Tongue (tissue), 2 donors: ENCODE measurements around the gene KCNQ5. TPM values are rescaled to one million over a fixed set of nuclear protein-coding genes. Genes with fewer than 3 reads are reported as not detected.

ENCODE experiments used
- DNase-seq: peaks from one replicate; pipeline ENCODE4 v3.0.0-alpha.2; 2015
- total RNA-seq: library from RNA; depleted of rRNA; stranded (reverse); fragments of >200 nt; gene quantifications from one replicate; pipeline ENCODE4 v1.2.3, GENCODE V29; 2014

Gene KCNQ5
- total RNA-seq, 1 donor from 2014 or later: 6.5 TPM

GRCh38 chr6:73129653-73130443 is 508.0 kb downstream of the KCNQ5 start:
- peak; percentile 84 for DNase-seq

DNA sequence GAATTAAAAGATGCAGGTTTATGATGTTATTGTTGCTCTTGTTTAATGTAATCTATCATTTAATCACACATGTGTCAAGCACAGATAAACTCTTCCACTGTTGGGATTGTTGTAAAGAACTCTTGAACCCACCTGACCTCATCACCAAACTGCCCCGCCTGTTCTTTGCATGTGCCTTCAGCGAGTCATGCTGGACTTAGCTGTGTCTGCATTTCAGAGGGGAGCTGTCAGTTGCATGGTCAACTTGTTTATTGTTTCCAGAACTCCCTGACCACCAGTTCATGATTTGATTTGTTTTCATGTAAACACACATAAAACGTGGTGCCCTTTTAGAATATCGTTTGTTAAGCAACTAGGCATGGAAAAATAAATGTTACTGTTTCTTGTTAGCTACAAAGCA is 509.8 kb downstream of the KCNQ5 start:
- no peak for DNase-seq

DNA sequence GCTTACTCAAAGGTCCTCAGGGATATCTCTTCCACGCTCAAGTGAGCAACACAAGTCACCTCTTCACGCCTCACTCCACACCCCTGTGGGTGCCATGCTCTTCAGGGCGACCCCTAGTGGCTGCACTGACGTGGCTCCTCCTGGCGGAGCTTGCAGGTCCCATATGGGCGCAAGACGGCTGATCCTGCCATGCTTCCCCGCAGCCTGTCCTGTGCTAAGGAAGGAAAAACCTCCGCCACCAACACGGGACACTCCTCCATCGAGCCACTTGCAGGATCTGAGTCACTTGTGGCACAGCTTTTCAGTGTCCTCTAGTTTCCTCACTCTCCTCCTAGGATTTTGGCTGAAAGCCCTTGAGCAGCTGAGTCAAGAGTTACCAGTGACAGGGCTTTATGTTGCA is 512.7 kb downstream of the KCNQ5 start:
- peak; percentile 16 for DNase-seq

GRCh38 chr6:73139681-73140383 is 518.0 kb downstream of the KCNQ5 start:
- DNase-seq: no peak

DNA sequence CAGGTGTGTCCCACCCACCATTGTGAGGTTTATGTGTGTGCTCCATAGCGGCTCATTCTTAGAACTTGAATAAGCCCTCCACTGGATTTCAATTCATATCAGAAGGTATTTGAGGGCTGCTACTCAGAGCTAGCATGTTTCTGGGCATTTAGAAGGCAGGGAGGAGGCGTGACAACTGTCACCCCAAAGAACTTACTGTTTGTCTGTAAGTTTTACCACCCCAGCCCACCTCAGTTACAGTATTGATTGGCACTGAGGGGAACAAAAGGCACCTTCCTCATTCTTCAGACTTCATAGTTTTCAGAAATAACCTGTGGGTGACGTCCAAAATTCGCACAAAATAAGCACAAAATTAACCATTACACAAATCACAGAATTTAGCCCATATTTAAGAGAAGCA is 521.7 kb downstream of the KCNQ5 start:
- no peak for DNase-seq

DNA sequence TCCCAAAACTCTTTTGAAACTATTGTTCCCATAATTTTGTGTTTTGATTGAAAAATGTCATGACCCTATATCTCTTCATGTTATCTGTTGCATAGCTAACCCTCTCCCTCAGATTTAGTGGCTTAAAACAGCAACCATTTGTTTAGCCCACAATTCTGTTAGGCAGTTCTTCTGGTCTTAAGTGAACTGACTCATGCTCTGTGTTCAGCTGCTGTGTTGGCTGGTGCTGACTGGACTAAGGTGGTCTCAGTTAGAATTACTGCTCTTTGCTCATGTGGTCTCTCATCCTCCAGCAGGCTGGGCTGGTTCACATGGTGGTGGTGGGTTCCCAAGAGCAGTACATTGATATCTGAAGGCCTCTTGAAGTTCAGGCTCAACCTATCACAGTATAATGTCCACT is 522.7 kb downstream of the KCNQ5 start:
- DNase-seq: no peak

GRCh38 chr6:73145690-73146089 is 523.8 kb downstream of the KCNQ5 start:
- DNase-seq: no peak

DNA sequence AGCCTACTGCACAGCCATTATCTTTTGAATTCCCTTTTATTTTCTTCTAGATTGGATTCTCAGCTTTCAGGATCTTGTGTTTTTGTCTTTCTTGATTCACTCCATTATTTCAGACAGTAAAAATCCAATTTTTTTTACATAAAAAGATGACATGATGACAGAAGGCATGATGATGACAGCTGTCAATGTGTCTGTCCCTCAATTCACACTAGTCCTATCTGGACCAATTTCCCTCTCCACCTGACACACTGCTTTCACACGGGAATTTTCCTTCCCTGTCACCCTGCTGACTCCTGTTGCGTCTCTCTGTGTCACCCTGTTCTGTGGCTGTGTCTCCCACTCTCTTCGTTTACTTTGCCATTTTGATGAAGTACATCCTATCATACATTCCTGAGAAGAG is 529.9 kb downstream of the KCNQ5 start:
- DNase-seq: no peak

DNA sequence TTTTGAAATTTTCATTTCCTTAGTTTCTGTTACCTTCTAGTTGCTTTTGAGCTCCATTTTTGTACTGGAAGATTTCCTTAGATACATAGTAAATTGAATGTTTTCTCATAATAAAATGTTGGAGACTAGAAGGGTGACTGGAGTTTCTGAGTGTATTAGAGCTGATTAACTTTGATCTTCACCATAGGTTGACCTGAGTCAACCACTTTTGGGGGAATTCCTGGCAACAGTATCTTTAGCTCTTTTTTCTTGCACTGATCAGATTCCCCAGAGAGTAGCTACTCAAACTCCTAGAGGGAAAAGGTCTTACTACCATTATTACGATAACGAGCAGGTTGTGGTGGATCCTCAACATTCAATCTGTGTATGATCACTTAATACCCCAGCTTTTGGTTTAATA is 530.7 kb downstream of the KCNQ5 start:
- DNase-seq: no peak

- no peak for DNase-seq
These were observed 531.3 kb downstream of the KCNQ5 start for GRCh38 chr6:73152966-73153757.

DNA sequence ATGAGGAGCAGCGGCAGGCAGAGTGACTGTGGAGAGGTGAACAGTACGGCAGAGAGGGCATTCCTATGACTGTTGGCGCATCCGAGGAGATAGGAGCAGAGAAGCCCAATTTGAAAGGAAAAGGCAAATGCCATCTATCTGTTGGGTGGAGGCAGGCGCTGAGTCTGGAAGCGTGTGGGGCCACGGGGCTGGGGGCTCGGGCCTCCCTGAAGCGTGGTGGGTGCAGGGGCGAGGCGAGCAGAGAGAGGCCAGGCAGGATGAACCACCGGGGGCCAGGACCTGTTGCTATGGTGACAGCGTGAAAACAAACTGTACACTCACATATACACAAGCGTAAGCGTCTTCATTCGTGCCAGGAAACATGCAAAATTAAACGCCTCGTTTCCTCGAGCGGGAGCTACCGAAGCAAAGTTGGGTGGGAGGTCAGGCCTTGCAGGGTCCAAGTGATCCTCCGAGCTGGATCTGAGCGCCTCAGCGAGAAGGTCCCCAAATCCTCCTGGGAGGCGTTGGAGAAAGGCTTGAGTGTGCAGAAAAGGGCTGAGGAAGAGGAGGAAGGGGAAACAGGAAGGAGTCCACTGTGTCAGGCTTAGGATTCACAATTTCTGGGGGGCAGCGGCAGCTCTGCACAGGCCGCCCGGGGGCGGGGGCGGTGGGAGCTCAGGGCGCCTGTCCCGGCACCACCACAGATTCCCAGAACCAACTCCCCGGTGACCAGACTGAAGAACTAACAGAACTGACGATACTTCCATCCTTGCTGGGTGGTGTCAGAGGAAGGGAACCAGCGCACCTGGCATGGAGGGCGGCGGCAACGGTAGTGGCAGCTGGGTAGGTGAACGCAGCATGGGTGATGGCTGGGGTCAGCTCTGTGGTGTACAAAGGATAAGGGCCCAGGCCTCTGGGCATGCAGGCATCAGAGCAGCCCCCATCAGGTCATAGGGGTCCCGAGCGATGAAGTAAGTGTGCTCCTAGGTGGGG is 535.2 kb downstream of the KCNQ5 start:
- DNase-seq: no peak

DNA sequence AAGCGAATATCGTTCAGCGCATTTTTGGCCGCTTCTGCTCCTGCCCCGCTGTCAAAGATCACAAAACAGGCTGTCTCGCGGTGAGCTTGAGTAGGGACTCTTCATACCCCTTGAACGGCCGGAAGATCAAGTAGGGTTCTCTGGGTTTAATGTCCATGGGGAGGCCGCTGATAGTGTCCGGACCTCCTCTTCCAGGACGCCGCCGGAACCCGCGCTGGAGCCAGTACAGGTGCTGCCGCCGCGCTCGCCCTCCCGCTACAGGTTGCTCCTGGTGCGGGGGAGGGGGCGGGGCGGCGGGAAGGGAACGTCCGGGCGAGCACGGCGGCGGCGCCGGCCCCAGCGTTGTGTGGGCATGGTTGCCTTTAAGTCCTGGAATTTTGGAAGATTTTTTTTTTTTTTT is 536.0 kb downstream of the KCNQ5 start:
- DNase-seq: no peak

DNA sequence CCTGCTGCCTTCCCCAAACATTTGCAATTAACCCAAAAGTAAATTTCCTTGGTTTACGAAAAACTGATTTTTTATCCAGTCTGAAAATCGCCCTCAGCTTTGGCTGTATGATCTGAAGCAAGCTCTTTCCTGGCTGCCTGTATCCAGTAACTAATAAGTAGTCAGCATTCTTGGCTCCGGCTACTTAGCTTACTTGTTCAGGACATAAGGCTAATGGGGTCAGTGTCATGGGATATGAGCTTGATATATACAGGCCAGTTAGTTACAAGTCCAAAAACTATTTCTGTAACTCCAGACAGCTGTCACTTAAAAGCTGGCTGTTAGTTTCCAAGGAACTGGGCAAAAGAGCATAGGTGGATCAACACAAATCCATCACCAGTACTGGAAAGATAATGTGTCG is 547.2 kb downstream of the KCNQ5 start:
- DNase-seq: peak; percentile 22

DNA sequence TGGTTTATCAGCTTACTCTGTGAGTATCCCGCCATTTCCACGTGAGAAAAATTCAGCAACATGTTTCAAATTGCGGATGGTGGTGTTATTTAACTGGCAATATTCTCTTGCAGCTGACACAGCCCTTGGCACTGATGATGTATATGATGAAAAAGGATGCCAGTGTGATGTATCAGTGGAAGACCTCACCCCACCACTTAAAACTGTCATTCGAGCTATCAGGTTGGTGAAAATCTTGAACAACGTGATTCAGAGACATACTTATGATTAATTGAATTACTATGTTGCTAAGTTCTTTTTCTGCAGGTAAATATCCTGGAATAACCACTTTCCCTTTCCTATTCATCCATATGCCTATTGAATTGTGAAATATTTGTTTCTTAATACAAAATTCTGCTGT is 547.8 kb downstream of the KCNQ5 start:
- peak; percentile 10 for DNase-seq

- DNase-seq: no peak
These were observed 552.8 kb downstream of the KCNQ5 start for GRCh38 chr6:73174646-73175045.

- DNase-seq: no peak
These were observed 554.2 kb downstream of the KCNQ5 start for GRCh38 chr6:73176057-73176456.

GRCh38 chr6:73177221-73177944 is 555.5 kb downstream of the KCNQ5 start:
- no peak for DNase-seq

DNA sequence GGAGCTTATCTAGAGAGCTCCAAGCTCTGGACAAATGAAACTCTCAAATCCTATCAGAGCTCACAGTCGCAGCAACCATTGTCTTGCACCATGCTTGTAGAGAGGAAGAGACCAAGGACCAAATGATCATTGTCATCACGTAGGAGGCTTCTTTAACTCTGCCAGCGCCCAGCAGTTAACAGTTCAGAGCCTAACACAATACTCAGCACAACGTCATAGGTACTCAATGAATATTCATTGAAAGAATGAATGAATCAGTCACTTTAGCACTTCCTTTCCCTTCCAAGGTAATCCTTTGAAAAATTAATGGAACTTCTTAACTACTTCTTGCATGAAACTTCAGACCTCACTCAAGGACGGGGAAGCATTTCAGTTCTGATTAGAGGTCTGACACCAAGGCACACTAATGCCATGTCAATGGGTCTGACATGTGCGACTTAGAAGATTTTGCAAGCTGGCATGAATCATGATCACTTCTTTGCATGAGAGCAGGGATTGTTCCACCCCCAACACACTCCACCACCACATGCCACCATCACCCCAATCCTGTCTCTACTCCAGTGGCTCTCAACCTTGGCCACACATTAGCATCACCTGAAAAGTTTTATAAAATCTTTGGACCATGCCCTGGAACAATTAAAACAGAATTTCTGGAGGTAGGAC is 558.3 kb downstream of the KCNQ5 start:
- no peak for DNase-seq

DNA sequence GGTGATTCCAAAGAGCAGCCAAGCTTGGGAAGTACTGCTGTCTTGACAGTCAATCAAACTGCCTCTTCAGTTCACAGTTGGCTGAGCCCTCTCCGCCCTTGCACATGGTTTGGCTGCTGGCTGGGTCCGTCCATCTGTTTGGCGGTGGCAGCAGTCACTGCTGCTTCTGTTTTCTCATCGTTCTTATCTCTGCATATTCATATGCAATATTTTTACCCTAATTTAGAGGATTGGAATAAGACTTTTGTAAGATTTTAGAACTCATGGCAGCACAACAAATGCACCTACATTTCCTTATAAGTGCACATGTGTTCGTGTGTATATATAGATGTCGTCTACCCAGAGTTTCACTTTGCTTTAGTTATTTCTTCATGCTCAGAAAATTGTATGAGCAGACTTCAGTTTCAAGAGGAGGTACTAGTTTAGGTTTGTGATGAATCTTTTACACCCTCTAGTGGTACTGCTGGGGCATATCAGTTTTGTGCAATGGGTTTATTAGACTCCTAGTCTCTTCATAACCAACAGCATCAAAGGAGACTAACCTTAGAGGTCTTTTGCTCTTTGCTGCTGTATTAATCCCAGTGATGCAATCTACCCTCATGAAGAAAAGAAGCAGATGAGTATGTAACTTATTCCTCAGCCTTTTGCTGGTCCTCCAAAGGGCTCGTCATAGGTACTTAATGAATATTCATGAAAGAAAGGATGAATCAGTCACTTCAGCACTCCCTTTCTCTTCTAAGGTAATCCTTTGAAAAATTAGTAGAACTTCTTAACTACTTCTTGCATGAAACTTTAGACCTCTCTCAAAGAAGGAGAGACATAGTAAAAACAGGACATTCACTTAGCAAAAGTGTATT is 559.1 kb downstream of the KCNQ5 start:
- DNase-seq: peak; percentile 70
